Body of pancreas (tissue), 4 donors: ENCODE results near the gene MED26.

Source experiments
- POLR2A ChIP-seq, 3 donors: fragments of 450-650 bp; IDR thresholded peaks; one replicate each; pipeline ENCODE4 v1.6.1; 2016; ENCODE audit warnings: antibody characterized with exemption in 3 of 3, mild to moderate bottlenecking in 2 of 3
- TF ChIP-seq, protein P1 (sequence below), 7 experiments: fragments of 450-650 bp in 4 of 7; fragments of 200-600 bp in 3 of 7; sonication (generic) in 3 of 7; IDR thresholded peaks; one replicate each; pipeline ENCODE4 v1.5.1; 2016 to 2019; ENCODE audit warnings: antibody characterized with exemption in 7 of 7

DNA sequence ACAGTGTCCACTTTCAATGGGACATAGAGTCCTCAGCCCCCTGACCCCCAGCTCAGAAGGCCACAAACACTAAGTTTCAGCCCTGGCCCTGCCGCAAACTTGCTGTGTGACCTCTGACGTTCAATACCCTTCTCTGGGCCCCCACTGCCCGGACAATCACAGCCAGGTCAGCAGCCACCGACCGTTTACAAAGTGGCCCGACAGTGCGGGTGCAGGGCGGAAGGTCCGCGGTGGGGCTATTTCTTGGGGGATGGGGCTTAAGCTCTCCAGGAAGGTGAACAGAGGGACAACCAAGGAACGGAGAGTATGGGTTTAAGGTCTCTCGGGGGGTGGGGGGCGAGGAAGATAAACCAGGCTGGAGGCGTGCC lies 31.4 kb upstream of the MED26 start:
- no peak for TF ChIP-seq POLR2A (IDR thresholded peaks at IDR 0.05)
- TF ChIP-seq, protein P1, sequence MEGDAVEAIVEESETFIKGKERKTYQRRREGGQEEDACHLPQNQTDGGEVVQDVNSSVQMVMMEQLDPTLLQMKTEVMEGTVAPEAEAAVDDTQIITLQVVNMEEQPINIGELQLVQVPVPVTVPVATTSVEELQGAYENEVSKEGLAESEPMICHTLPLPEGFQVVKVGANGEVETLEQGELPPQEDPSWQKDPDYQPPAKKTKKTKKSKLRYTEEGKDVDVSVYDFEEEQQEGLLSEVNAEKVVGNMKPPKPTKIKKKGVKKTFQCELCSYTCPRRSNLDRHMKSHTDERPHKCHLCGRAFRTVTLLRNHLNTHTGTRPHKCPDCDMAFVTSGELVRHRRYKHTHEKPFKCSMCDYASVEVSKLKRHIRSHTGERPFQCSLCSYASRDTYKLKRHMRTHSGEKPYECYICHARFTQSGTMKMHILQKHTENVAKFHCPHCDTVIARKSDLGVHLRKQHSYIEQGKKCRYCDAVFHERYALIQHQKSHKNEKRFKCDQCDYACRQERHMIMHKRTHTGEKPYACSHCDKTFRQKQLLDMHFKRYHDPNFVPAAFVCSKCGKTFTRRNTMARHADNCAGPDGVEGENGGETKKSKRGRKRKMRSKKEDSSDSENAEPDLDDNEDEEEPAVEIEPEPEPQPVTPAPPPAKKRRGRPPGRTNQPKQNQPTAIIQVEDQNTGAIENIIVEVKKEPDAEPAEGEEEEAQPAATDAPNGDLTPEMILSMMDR (IDR thresholded peaks at IDR 0.05) = no peak
